HepG2 (cell line): ENCODE measurements around the gene ELP4. TPM values are rescaled to one million over a fixed set of nuclear protein-coding genes. Genes with fewer than 3 reads are reported as not detected.

Source experiments
- ATAC-seq: fragments of 200-7000 bp; cut with Tn5 transposase; 3 replicates; pipeline ENCODE4 v1.9.1; 2020; ENCODE audit warnings: mild to moderate bottlenecking, moderate library complexity
- BruUV-seq: library from RNA; stranded (reverse); fragments of 400-500 nt; replicated peaks from 2 replicates; lab custom pipeline; 2021; lab: Mats Ljungman, UMichigan
- CTCF ChIA-PET: fragments of 300-600 bp; formaldehyde crosslinking; extraction: SDS; loops from one replicate; lab custom pipeline; 2021; ENCODE audit warnings: low total read pairs, inconsistent platforms, low intra/inter-chr PET ratio; lab: Yijun Ruan, JAX
- POLR2A ChIA-PET: fragments of 350-600 bp; sonication (Branson Sonifier 250); formaldehyde crosslinking; loops from one replicate; lab custom pipeline; 2020; ENCODE audit warnings: antibody characterized with exemption, inconsistent platforms; lab: Yijun Ruan, JAX
- DNase-seq: peaks from one replicate; pipeline ENCODE4 v3.0.0-alpha.2; 2015; ENCODE audit warnings: low spot score
- FAIRE-seq: peaks from 3 replicates; lab custom pipeline; 2011; peaks lifted over from hg19 to GRCh38; lab: Jason Lieb, UNC
- H2AFZ ChIP-seq: one replicate; pipeline ENCODE4 v1.6.1; 2011; ENCODE audit warnings: low read length, inconsistent platforms
- H3K27ac ChIP-seq: fragments of 300-600 bp; 3 replicates; pipeline ENCODE4 v1.8.0; 2011; ENCODE audit warnings: mixed run types, mild to moderate bottlenecking, mixed read lengths, low read length, inconsistent platforms; ENCODE audit not compliant: insufficient read depth; ENCODE audit errors: extremely low read length
- H3K27me3 ChIP-seq, 2 experiments: fragments of 200-600 bp in 1 of 2; 2 replicates in 1 of 2; 3 replicates in 1 of 2; pipeline versions ENCODE4 v1.6.0 to v1.8.0; 2011; ENCODE audit warnings: low read length in 2 of 2, mild to moderate bottlenecking in 2 of 2, moderate library complexity in 2 of 2, inconsistent platforms in 1 of 2; ENCODE audit not compliant: insufficient read depth in 2 of 2, control insufficient read depth in 1 of 2
- H3K36me3 ChIP-seq, 2 experiments: fragments of 200-600 bp in 1 of 2; replicated peaks in 1 of 2; 2 replicates in 1 of 2; 3 replicates in 1 of 2; pipeline versions ENCODE4 v1.5.1 to v1.8.0; 2011; ENCODE audit warnings: low read length in 2 of 2, inconsistent platforms in 1 of 2; ENCODE audit not compliant: insufficient read depth in 2 of 2, control insufficient read depth in 1 of 2
- H3K4me1 ChIP-seq: 2 replicates; pipeline ENCODE4 v1.5.1; 2012; ENCODE audit warnings: low read length, inconsistent platforms; ENCODE audit not compliant: insufficient read depth
- H3K4me2 ChIP-seq: 2 replicates; pipeline ENCODE4 v1.6.0; 2011; ENCODE audit warnings: low read depth, low read length, inconsistent platforms
- H3K4me3 ChIP-seq, 3 experiments: fragments of 200-600 bp in 1 of 3; sonication (generic), shearing (Covaris generic) in 1 of 3; replicated peaks in 1 of 3; 2 replicates each; pipeline ENCODE4 v1.5.1; 2011 to 2016; ENCODE audit warnings: low read length in 3 of 3, inconsistent platforms in 2 of 3, low read depth in 2 of 3, mild to moderate bottlenecking in 2 of 3, control low read depth in 1 of 3, mixed read lengths in 1 of 3; ENCODE audit not compliant: insufficient read depth in 1 of 3
- H3K79me2 ChIP-seq: one replicate; pipeline ENCODE4 v1.6.1; 2011; ENCODE audit warnings: low read length, inconsistent platforms; ENCODE audit not compliant: insufficient read depth
- H3K9ac ChIP-seq: 2 replicates; pipeline ENCODE4 v1.6.0; 2011; ENCODE audit warnings: mild to moderate bottlenecking, low read depth, low read length, inconsistent platforms; ENCODE audit not compliant: insufficient read depth
- H3K9me3 ChIP-seq: 2 replicates; pipeline ENCODE4 v1.5.1; 2012; ENCODE audit warnings: mild to moderate bottlenecking, low read length
- H4K20me1 ChIP-seq: 2 replicates; pipeline ENCODE4 v1.6.0; 2011; ENCODE audit warnings: inconsistent platforms, mild to moderate bottlenecking, low read length, moderate library complexity; ENCODE audit not compliant: insufficient read depth
- ATM ChIP-seq: fragments of 450-650 bp; IDR thresholded peaks from 2 replicates; pipeline ENCODE4 v1.7.1; 2017; ENCODE audit warnings: mild to moderate bottlenecking, borderline replicate concordance
- FOSL1 ChIP-seq: sonication (generic); formaldehyde crosslinking; IDR thresholded peaks from 2 replicates; pipeline ENCODE4 v1.9.0; 2021; ENCODE audit warnings: missing genetic modification reagents, borderline replicate concordance
- FOSL2 ChIP-seq: sonication (generic); formaldehyde crosslinking; IDR thresholded peaks from 2 replicates; pipeline ENCODE4 v1.4.0; 2020; ENCODE audit warnings: missing genetic modification reagents
- GABPA ChIP-seq, 2 experiments: IDR thresholded peaks; 2 replicates each; pipeline ENCODE4 v1.6.1; 2011 to 2016; ENCODE audit warnings: low read depth in 2 of 2, low read length in 1 of 2, missing biosample characterization in 1 of 2, missing genetic modification characterization in 1 of 2
- GFI1 ChIP-seq: sonication (generic); formaldehyde crosslinking; IDR thresholded peaks from 2 replicates; pipeline ENCODE4 v1.5.0; 2020; ENCODE audit warnings: missing genetic modification reagents, mild to moderate bottlenecking, borderline replicate concordance
- KDM1A ChIP-seq: IDR thresholded peaks from 2 replicates; pipeline ENCODE4 v1.6.1; 2016; ENCODE audit warnings: missing compliant biosample characterization
- KLF16 ChIP-seq, 2 experiments: sonication (generic) in 1 of 2; formaldehyde crosslinking in 1 of 2; IDR thresholded peaks; 2 replicates each; pipeline versions ENCODE4 v1.6.1 to v1.8.0; 2016 to 2023; ENCODE audit warnings: missing genetic modification reagents in 2 of 2, missing compliant biosample characterization in 1 of 2
- MAFG ChIP-seq: sonication (generic); formaldehyde crosslinking; IDR thresholded peaks from 2 replicates; pipeline ENCODE4 v1.5.1; 2020; ENCODE audit warnings: mild to moderate bottlenecking, missing genetic modification reagents
- PHB2 ChIP-seq: fragments of 450-650 bp; IDR thresholded peaks from 2 replicates; pipeline ENCODE4 v1.6.1; 2018; ENCODE audit not compliant: partially characterized antibody
- PRMT3 ChIP-seq: sonication (generic); formaldehyde crosslinking; IDR thresholded peaks from 2 replicates; pipeline ENCODE4 v1.8.1; 2022; ENCODE audit warnings: low read depth, mild to moderate bottlenecking, moderate library complexity, missing genetic modification reagents, borderline replicate concordance
- SALL1 ChIP-seq: sonication (generic); formaldehyde crosslinking; IDR thresholded peaks from 2 replicates; pipeline ENCODE4 v1.8.0; 2022; ENCODE audit warnings: mild to moderate bottlenecking, missing genetic modification reagents
- ZNF256 ChIP-seq: sonication (generic); formaldehyde crosslinking; conservative IDR thresholded peaks from 2 replicates; pipeline ENCODE4 v1.4.0; 2020; ENCODE audit warnings: missing genetic modification reagents
- ZNF558 ChIP-seq: sonication (generic); formaldehyde crosslinking; IDR thresholded peaks from 2 replicates; pipeline ENCODE4 v1.9.0; 2022; ENCODE audit warnings: mild to moderate bottlenecking, missing genetic modification reagents, borderline replicate concordance
- ZNF672 ChIP-seq: sonication (generic); formaldehyde crosslinking; IDR thresholded peaks from 2 replicates; pipeline ENCODE4 v1.8.1; 2022; ENCODE audit warnings: missing genetic modification reagents
- ZNF782 ChIP-seq: sonication (generic); formaldehyde crosslinking; IDR thresholded peaks from 2 replicates; pipeline ENCODE4 v1.4.0; 2020; ENCODE audit warnings: missing genetic modification reagents, mild to moderate bottlenecking, borderline replicate concordance
- ZNF841 ChIP-seq: sonication (generic); formaldehyde crosslinking; IDR thresholded peaks from 2 replicates; pipeline ENCODE4 v1.8.1; 2023; ENCODE audit warnings: missing genetic modification reagents, borderline replicate concordance
- WGBS: methylation state at CpG from one replicate; pipeline ENCODE4 v1.1.6; 2017; ENCODE audit warnings: low lambda C conversion rate; 5-methylcytosine and 5-hydroxymethylcytosine counted together
- in situ Hi-C: cut with HindIII; loops from 2 replicates; pipeline ENCODE4 v1.10.0; 2017; ENCODE audit warnings: low pct_unique_long_range_greater_than_20kb; ENCODE audit not compliant: extremely low pct_ligation_motif_present
- intact Hi-C: fragments of 100-400 bp; cut with micrococcal nuclease; formaldehyde crosslinking; loops from one replicate; pipeline ENCODE4 v1.10.0; 2022; ENCODE audit not compliant: unreplicated experiment
- polyA plus RNA-seq, 8 experiments: library from polyadenylated mRNA; depleted of rRNA in 3 of 8; stranded (reverse) in 7 of 8; unstranded in 1 of 8; fragments of >200 nt; fragmentation: Illumina TruSeq in 4 of 8; extraction: Trizol in 4 of 8; gene quantifications; 2 replicates each; pipeline versions ENCODE4 v1.2.1 to v1.2.3, GENCODE V29; 2011 to 2016; ENCODE audit warnings: low read depth in 4 of 8, missing spikeins in 1 of 8, mixed read lengths in 1 of 8; ENCODE audit not compliant: insufficient read depth in 1 of 8
- total RNA-seq, 5 experiments: library from RNA; depleted of rRNA; stranded (reverse); fragments of >200 nt; fragmentation: Illumina TruSeq; extraction: Trizol; gene quantifications; 2 replicates each; pipeline ENCODE4 v1.2.3, GENCODE V29; 2016; ENCODE audit warnings: low read depth in 1 of 5
- TF ChIP-seq, protein P1 (sequence below): sonication (generic); formaldehyde crosslinking; conservative IDR thresholded peaks from 2 replicates; pipeline ENCODE4 v1.8.1; 2023; ENCODE audit warnings: missing genetic modification reagents
- TF ChIP-seq, protein P2 (sequence below): sonication (generic); formaldehyde crosslinking; IDR thresholded peaks from 2 replicates; pipeline ENCODE4 v1.5.1; 2020; ENCODE audit warnings: mild to moderate bottlenecking, moderate library complexity, missing genetic modification reagents
- TF ChIP-seq, protein P3 (sequence below): sonication (generic); formaldehyde crosslinking; IDR thresholded peaks from 2 replicates; pipeline ENCODE4 v1.4.0; 2020; ENCODE audit warnings: missing genetic modification reagents
- TF ChIP-seq, protein P4 (sequence below): sonication (generic); formaldehyde crosslinking; IDR thresholded peaks from 2 replicates; pipeline ENCODE4 v1.4.0; 2020; ENCODE audit warnings: mild to moderate bottlenecking, missing genetic modification reagents, borderline replicate concordance

The ELP4 gene
- total and polyA plus RNA-seq, 2 of the 13 experiments (the other 11 are each of a cell fraction or from before 2014, with no cell fraction given), result 12.8 to 19.1 TPM

DNA sequence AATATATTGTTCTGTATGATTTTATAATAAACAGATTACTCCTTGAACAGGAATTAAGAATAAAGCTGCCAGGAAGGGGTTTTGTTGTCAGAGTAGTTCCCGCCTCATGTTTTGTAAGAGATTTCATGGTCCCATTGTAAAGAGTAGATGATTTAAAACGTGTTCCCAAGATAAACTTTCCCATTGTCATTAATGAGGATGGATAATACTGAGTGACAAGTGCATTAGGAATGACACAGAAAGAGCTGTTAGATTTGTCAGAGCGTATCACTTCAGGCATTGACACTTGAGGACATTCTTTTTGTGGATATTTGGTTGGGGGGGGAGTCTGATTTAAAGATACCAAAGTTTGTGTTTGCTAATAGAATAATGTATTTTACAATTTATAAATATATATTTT is 154.6 kb downstream of the ELP4 start:
- Histone ChIP-seq H3K36me3 (no peaks in the 10 kb centered on the region), H4K20me1 (no peaks in the 10 kb centered on the region), H3K9me3 (no peaks in the 10 kb centered on the region), H3K79me2 (no peaks in the 10 kb centered on the region), H3K27ac (no peak overlapping the region), H3K4me2 (no peak overlapping the region)
- TF ChIP-seq MAFG (CRISPR knock-in tag), result no peak
- TF ChIP-seq ZNF558 (CRISPR knock-in tag), result no peak
- TF ChIP-seq PRMT3 (CRISPR knock-in tag), result no peak
- no peak for TF ChIP-seq KLF16 (CRISPR knock-in tag; IDR thresholded peaks at IDR 0.05)
- TF ChIP-seq SALL1, result no peak
- TF ChIP-seq ZNF256, result no peak
- TF ChIP-seq, protein P1, sequence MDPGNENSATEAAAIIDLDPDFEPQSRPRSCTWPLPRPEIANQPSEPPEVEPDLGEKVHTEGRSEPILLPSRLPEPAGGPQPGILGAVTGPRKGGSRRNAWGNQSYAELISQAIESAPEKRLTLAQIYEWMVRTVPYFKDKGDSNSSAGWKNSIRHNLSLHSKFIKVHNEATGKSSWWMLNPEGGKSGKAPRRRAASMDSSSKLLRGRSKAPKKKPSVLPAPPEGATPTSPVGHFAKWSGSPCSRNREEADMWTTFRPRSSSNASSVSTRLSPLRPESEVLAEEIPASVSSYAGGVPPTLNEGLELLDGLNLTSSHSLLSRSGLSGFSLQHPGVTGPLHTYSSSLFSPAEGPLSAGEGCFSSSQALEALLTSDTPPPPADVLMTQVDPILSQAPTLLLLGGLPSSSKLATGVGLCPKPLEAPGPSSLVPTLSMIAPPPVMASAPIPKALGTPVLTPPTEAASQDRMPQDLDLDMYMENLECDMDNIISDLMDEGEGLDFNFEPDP (CRISPR knock-in tag), result no peak
- TF ChIP-seq GABPA (IDR thresholded peaks at IDR 0.05; ENCODE audit: low read depth, low read length), result no peak
- no peak for TF ChIP-seq GABPA (CRISPR knock-in tag; IDR thresholded peaks at IDR 0.05; ENCODE audit: low read depth)
- TF ChIP-seq ZNF782 (CRISPR knock-in tag), result no peak
- TF ChIP-seq FOSL2 (CRISPR knock-in tag), result no peak
- no peak for TF ChIP-seq FOSL1 (CRISPR knock-in tag)
- TF ChIP-seq PHB2, result no peak
- no peak for TF ChIP-seq ZNF841 (CRISPR knock-in tag)
- TF ChIP-seq GFI1 (CRISPR knock-in tag), result no peak
- no peak for TF ChIP-seq ATM
- no peak for TF ChIP-seq KDM1A (CRISPR knock-in tag)
- TF ChIP-seq, protein P2, sequence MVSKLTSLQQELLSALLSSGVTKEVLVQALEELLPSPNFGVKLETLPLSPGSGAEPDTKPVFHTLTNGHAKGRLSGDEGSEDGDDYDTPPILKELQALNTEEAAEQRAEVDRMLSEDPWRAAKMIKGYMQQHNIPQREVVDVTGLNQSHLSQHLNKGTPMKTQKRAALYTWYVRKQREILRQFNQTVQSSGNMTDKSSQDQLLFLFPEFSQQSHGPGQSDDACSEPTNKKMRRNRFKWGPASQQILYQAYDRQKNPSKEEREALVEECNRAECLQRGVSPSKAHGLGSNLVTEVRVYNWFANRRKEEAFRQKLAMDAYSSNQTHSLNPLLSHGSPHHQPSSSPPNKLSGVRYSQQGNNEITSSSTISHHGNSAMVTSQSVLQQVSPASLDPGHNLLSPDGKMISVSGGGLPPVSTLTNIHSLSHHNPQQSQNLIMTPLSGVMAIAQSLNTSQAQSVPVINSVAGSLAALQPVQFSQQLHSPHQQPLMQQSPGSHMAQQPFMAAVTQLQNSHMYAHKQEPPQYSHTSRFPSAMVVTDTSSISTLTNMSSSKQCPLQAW (CRISPR knock-in tag), result no peak
- TF ChIP-seq, protein P3, sequence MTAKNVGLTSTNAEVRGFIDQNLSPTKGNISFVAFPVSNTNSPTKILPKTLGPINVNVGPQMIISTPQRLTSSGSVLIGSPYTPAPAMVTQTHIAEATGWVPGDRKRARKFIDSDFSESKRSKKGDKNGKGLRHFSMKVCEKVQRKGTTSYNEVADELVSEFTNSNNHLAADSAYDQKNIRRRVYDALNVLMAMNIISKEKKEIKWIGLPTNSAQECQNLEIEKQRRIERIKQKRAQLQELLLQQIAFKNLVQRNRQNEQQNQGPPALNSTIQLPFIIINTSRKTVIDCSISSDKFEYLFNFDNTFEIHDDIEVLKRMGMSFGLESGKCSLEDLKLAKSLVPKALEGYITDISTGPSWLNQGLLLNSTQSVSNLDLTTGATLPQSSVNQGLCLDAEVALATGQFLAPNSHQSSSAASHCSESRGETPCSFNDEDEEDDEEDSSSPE (CRISPR knock-in tag), result no peak
- no peak for TF ChIP-seq ZNF672
- TF ChIP-seq, protein P4, sequence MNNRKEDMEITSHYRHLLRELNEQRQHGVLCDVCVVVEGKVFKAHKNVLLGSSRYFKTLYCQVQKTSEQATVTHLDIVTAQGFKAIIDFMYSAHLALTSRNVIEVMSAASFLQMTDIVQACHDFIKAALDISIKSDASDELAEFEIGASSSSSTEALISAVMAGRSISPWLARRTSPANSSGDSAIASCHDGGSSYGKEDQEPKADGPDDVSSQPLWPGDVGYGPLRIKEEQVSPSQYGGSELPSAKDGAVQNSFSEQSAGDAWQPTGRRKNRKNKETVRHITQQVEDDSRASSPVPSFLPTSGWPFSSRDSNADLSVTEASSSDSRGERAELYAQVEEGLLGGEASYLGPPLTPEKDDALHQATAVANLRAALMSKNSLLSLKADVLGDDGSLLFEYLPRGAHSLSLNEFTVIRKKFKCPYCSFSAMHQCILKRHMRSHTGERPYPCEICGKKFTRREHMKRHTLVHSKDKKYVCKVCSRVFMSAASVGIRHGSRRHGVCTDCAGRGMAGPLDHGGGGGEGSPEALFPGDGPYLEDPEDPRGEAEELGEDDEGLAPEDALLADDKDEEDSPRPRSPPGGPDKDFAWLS (CRISPR knock-in tag), result no peak
- TF ChIP-seq, all 625 proteins: peak for 0
- BruUV-seq, result no TSS peak
- ChIA-PET POLR2A (no interaction called here), CTCF (no interaction called here)
- Histone ChIP-seq H3K27me3 (no peaks in the 10 kb centered on the region), H2AFZ (no peak overlapping the region), H3K4me1 (no peaks in the 10 kb centered on the region), H3K4me3 (no peak overlapping the region), H3K9ac (no peak overlapping the region)
- no peak for ATAC-seq
- 79% methylated on average over 3 of the region's 3 CpGs for WGBS
- no peak for DNase-seq
- in situ Hi-C loops, result no loop called here
- FAIRE-seq, result no peak
- intact Hi-C loops, result no loop called here
